Stimulated activated CD4-positive, alpha-beta T cell treated with anti-CD3 and anti-CD28 coated beads, Interleukin-12 subunit alpha, Interleukin-12 subunit beta, amount 100 ng/mL, for 4 hours (primary cell): ENCODE results near the gene ALLC.
"Not testable (repeated sequence)": the region's sequence is repeated elsewhere in the genome, so short reads cannot be mapped to it uniquely, and the experiment has no call there.

ENCODE experiments used
- DNase-seq: peaks from one replicate; pipeline ENCODE4 v3.0.0-alpha.2; 2020

Gene ALLC

GRCh38 chr2:3656762-3657721 is 958 bp upstream of the ALLC start:
- no peak for DNase-seq

- no peak for DNase-seq
Observed at GRCh38 chr2:3659447-3660432, 1.7 kb downstream of the ALLC start.

- DNase-seq = not testable (repeated sequence)
Observed at GRCh38 chr2:3660640-3661039, 2.6 kb downstream of the ALLC start.

- no peak for DNase-seq
Observed at GRCh38 chr2:3661149-3661660, 3.2 kb downstream of the ALLC start.

GRCh38 chr2:3662239-3662638 is 4.2 kb downstream of the ALLC start:
- DNase-seq = no peak

GRCh38 chr2:3664118-3664517 is 6.1 kb downstream of the ALLC start:
- no peak for DNase-seq

GRCh38 chr2:3664925-3665324 is 6.9 kb downstream of the ALLC start:
- no peak for DNase-seq

- no peak for DNase-seq
Observed at GRCh38 chr2:3665886-3666612, 8.0 kb downstream of the ALLC start.

- no peak for DNase-seq
Observed at GRCh38 chr2:3666613-3666975, 8.6 kb downstream of the ALLC start.

- no peak for DNase-seq
Observed at GRCh38 chr2:3667151-3667631, 9.2 kb downstream of the ALLC start.

- DNase-seq = no peak
Observed at GRCh38 chr2:3669656-3670055, 11.7 kb downstream of the ALLC start.

- DNase-seq = no peak
Observed at GRCh38 chr2:3670376-3670775, 12.4 kb downstream of the ALLC start.

GRCh38 chr2:3670941-3671340 is 12.9 kb downstream of the ALLC start:
- DNase-seq = no peak

GRCh38 chr2:3672861-3673678 is 15.1 kb downstream of the ALLC start:
- no peak for DNase-seq

- DNase-seq = no peak
Observed at GRCh38 chr2:3674066-3674845, 16.3 kb downstream of the ALLC start.

- DNase-seq = no peak
Observed at GRCh38 chr2:3675687-3676086, 17.7 kb downstream of the ALLC start.

GRCh38 chr2:3677436-3677835 is 19.4 kb downstream of the ALLC start:
- DNase-seq = no peak

- DNase-seq = no peak
Observed at GRCh38 chr2:3678212-3678611, 20.2 kb downstream of the ALLC start.

- DNase-seq = no peak
Observed at GRCh38 chr2:3679180-3679579, 21.2 kb downstream of the ALLC start.

- DNase-seq = no peak
Observed at GRCh38 chr2:3679616-3680393, 21.8 kb downstream of the ALLC start.
